GM12878 (cell line): ENCODE measurements around the gene RPLP1. TPM values are rescaled to one million over a fixed set of nuclear protein-coding genes. Genes with fewer than 3 reads are reported as not detected.
A peak's percentile ranks its signal among the peaks of the same experiment; 100 is the strongest.

Source experiments
- BHLHE40 ChIP-seq, 2 experiments: fragments of 450-650 bp in 1 of 2; IDR thresholded peaks; 2 replicates each; pipeline ENCODE4 v1.6.1; 2011 to 2017; ENCODE audit warnings: low read depth in 2 of 2, borderline replicate concordance in 1 of 2, improper control_type of control experiment in 1 of 2, low read length in 1 of 2, mild to moderate bottlenecking in 1 of 2
- BMI1 ChIP-seq: fragments of 450-650 bp; IDR thresholded peaks from 2 replicates; pipeline ENCODE4 v1.6.1; 2016; ENCODE audit warnings: mild to moderate bottlenecking, moderate library complexity, borderline replicate concordance
- CREM ChIP-seq: IDR thresholded peaks from 2 replicates; pipeline ENCODE4 v1.6.1; 2014; ENCODE audit warnings: antibody characterized with exemption, low read depth
- FOXM1 ChIP-seq: IDR thresholded peaks from 2 replicates; pipeline ENCODE4 v1.6.1; 2012; ENCODE audit warnings: low read depth, mild to moderate bottlenecking, inconsistent platforms, low read length, moderate library complexity
- JUNB ChIP-seq: IDR thresholded peaks from 2 replicates; pipeline ENCODE4 v1.6.1; 2016; ENCODE audit warnings: antibody characterized with exemption, mild to moderate bottlenecking
- MTA3 ChIP-seq: IDR thresholded peaks from 2 replicates; pipeline ENCODE4 v1.6.1; 2012; ENCODE audit warnings: low read length, inconsistent platforms, borderline replicate concordance
- NFYB ChIP-seq: IDR thresholded peaks from 2 replicates; pipeline ENCODE4 v1.6.1; 2011; ENCODE audit warnings: low read depth, mild to moderate bottlenecking, low read length, improper control_type of control experiment, moderate library complexity; ENCODE audit not compliant: insufficient read depth
- NR2C2 ChIP-seq: IDR thresholded peaks from 2 replicates; pipeline ENCODE4 v1.6.1; 2011; ENCODE audit warnings: borderline replicate concordance, low read depth; ENCODE audit not compliant: control insufficient read depth, insufficient read length
- RAD21 ChIP-seq: IDR thresholded peaks from 2 replicates; pipeline ENCODE4 v1.6.1; 2011; ENCODE audit warnings: mild to moderate bottlenecking, low read depth, low read length, moderate library complexity; ENCODE audit not compliant: insufficient read depth
- RB1 ChIP-seq: fragments of 450-650 bp; formaldehyde crosslinking; IDR thresholded peaks from 2 replicates; pipeline ENCODE4 v1.6.1; 2017; ENCODE audit warnings: mild to moderate bottlenecking, borderline replicate concordance
- RCOR1 ChIP-seq: conservative IDR thresholded peaks from 2 replicates; pipeline ENCODE4 v1.6.1; 2012; ENCODE audit warnings: low read depth, low read length, improper control_type of control experiment
- RELA ChIP-seq: fragments of 450-650 bp; IDR thresholded peaks from 2 replicates; pipeline ENCODE4 v1.8.0; 2014; ENCODE audit warnings: borderline replicate concordance; ENCODE audit not compliant: partially characterized antibody
- SMARCA5 ChIP-seq: fragments of 450-650 bp; IDR thresholded peaks from 2 replicates; pipeline ENCODE4 v1.6.1; 2017; ENCODE audit warnings: mild to moderate bottlenecking
- ZBED1 ChIP-seq: IDR thresholded peaks from 2 replicates; pipeline ENCODE4 v1.6.1; 2016; ENCODE audit warnings: borderline replicate concordance
- polyA plus RNA-seq, 11 experiments: library from polyadenylated mRNA; depleted of rRNA in 4 of 11; unstranded in 6 of 11; stranded (reverse) in 5 of 11; fragments of >200 nt; fragmentation: Nextera tagmentation in 4 of 11; fragmentation: Illumina TruSeq in 1 of 11; extraction: Ambion mirVana in 4 of 11; extraction: Trizol in 1 of 11; gene quantifications; 1 replicate in 1 of 11; 2 replicates in 10 of 11; pipeline versions ENCODE4 v1.2.1 to v1.2.3, GENCODE V29; 2011 to 2016; ENCODE audit warnings: inconsistent platforms in 2 of 11, missing spikeins in 2 of 11, low read depth in 1 of 11
- total RNA-seq, 4 experiments: library from RNA; depleted of rRNA in 3 of 4; stranded (reverse); fragments of >200 nt in 3 of 4; fragmentation: Illumina TruSeq in 1 of 4; extraction: Trizol in 1 of 4; gene quantifications; 2 replicates each; pipeline versions ENCODE4 v1.2.1 to v1.2.3, GENCODE V29; 2013 to 2021
- TF ChIP-seq, protein P1 (sequence below): fragments of 450-650 bp; IDR thresholded peaks from 2 replicates; pipeline ENCODE4 v1.6.1; 2017; ENCODE audit warnings: mild to moderate bottlenecking
- TF ChIP-seq, protein P2 (sequence below): fragments of 450-650 bp; IDR thresholded peaks from 2 replicates; pipeline ENCODE4 v1.6.1; 2014; ENCODE audit warnings: mild to moderate bottlenecking
- TF ChIP-seq, protein P3 (sequence below), 3 experiments: IDR thresholded peaks in 2 of 3; conservative IDR thresholded peaks in 1 of 3; 2 replicates each; pipeline ENCODE4 v1.5.1; 2011; ENCODE audit warnings: low read depth in 3 of 3, low read length in 3 of 3, mild to moderate bottlenecking in 3 of 3, control low read depth in 2 of 3, moderate library complexity in 2 of 3, inconsistent platforms in 1 of 3, mixed read lengths in 1 of 3; ENCODE audit not compliant: control insufficient read depth in 2 of 3, insufficient read depth in 1 of 3; ENCODE audit errors: extremely low read depth in 1 of 3
- TF ChIP-seq, protein P4 (sequence below): IDR thresholded peaks from 2 replicates; pipeline ENCODE4 v1.6.1; 2011; ENCODE audit warnings: mild to moderate bottlenecking, low read depth, low read length, moderate library complexity; ENCODE audit not compliant: insufficient replicate concordance
- TF ChIP-seq, protein P5 (sequence below): fragments of 450-650 bp; IDR thresholded peaks from 2 replicates; pipeline ENCODE4 v1.6.1; 2017; ENCODE audit warnings: mild to moderate bottlenecking, moderate library complexity

Gene RPLP1
- total and polyA plus RNA-seq, 10 of the 15 experiments (the other 5 are each of a cell fraction or from before 2014, with no cell fraction given) = 217 to 3,098 (median 1,664) TPM

DNA sequence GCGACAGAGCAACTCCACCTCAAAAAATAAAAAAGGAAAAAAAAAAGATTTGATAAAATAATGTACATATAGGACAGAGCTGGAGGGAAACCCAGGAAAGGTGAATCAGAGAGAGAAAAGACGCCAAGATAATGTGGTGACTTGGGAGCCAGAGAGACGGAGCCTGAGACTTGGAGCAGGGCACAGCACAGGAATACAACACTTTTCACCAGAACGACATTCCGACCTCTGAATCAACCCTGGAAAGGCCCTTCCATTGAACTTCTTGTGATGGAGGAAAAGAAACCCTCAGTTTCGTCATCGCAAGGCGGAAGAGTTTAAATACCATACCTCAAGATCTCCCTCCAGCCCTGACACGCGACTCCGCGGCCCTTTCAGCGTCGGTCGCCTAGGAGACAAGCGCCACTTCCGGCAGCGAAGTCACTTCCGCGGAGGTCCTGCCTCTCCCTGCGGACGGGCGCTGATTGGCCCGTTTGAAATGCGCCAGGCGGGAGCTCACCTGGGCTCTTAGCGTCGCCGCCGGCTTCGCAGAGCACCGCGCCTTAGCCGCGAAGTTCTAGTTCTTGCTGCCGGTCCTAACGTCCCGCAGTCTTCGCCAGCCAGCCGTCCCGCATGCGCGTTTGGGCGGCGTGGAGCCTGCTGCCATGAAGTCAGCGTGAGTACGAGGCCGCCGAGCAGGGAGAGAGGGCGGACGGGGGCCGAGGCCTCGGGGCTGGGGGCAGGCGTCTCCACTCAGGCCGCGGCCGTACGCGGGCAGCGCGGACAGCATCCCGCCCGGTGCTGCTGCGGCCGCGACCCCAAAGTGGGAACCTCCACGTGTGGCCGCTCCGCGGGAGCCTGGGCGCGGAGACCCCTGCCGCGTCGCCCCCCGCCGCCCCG, 38.6 kb upstream of the RPLP1 start, which contains the start of gene KIF23 (continued):
- TF ChIP-seq RELA (peak; percentile 43), NFYB (peak; percentile 92), ZBED1 (no peak), RAD21 (no peak), BHLHE40 (IDR thresholded peaks at IDR 0.05; ENCODE audit: borderline replicate concordance in 1 of 2, low read depth in 2 of 2, low read length in 1 of 2) (peak; percentile 94), BMI1 (peak; percentile 94), RCOR1 (0 out of 2 replicates have a peak, but pooled peaks have one; percentile 30), CREM (peak; percentile 89), NR2C2 (no peak), SMARCA5 (no peak), JUNB (no peak), FOXM1 (peak; percentile 93), RB1 (no peak), MTA3 (no peak)
- TF ChIP-seq, protein P1, sequence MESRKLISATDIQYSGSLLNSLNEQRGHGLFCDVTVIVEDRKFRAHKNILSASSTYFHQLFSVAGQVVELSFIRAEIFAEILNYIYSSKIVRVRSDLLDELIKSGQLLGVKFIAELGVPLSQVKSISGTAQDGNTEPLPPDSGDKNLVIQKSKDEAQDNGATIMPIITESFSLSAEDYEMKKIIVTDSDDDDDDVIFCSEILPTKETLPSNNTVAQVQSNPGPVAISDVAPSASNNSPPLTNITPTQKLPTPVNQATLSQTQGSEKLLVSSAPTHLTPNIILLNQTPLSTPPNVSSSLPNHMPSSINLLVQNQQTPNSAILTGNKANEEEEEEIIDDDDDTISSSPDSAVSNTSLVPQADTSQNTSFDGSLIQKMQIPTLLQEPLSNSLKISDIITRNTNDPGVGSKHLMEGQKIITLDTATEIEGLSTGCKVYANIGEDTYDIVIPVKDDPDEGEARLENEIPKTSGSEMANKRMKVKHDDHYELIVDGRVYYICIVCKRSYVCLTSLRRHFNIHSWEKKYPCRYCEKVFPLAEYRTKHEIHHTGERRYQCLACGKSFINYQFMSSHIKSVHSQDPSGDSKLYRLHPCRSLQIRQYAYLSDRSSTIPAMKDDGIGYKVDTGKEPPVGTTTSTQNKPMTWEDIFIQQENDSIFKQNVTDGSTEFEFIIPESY = no peak
- TF ChIP-seq, protein P2, sequence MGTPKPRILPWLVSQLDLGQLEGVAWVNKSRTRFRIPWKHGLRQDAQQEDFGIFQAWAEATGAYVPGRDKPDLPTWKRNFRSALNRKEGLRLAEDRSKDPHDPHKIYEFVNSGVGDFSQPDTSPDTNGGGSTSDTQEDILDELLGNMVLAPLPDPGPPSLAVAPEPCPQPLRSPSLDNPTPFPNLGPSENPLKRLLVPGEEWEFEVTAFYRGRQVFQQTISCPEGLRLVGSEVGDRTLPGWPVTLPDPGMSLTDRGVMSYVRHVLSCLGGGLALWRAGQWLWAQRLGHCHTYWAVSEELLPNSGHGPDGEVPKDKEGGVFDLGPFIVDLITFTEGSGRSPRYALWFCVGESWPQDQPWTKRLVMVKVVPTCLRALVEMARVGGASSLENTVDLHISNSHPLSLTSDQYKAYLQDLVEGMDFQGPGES = no peak
- TF ChIP-seq, protein P3, sequence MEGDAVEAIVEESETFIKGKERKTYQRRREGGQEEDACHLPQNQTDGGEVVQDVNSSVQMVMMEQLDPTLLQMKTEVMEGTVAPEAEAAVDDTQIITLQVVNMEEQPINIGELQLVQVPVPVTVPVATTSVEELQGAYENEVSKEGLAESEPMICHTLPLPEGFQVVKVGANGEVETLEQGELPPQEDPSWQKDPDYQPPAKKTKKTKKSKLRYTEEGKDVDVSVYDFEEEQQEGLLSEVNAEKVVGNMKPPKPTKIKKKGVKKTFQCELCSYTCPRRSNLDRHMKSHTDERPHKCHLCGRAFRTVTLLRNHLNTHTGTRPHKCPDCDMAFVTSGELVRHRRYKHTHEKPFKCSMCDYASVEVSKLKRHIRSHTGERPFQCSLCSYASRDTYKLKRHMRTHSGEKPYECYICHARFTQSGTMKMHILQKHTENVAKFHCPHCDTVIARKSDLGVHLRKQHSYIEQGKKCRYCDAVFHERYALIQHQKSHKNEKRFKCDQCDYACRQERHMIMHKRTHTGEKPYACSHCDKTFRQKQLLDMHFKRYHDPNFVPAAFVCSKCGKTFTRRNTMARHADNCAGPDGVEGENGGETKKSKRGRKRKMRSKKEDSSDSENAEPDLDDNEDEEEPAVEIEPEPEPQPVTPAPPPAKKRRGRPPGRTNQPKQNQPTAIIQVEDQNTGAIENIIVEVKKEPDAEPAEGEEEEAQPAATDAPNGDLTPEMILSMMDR (IDR thresholded peaks at IDR 0.05 in 2 of 3, conservative IDR thresholded peaks at IDR 0.05 in 1 of 3; ENCODE audit: control insufficient read depth in 2 of 3, extremely low read depth in 1 of 3, insufficient read depth in 1 of 3, low read depth in 3 of 3, low read length in 3 of 3) = no peak
- TF ChIP-seq, protein P4, sequence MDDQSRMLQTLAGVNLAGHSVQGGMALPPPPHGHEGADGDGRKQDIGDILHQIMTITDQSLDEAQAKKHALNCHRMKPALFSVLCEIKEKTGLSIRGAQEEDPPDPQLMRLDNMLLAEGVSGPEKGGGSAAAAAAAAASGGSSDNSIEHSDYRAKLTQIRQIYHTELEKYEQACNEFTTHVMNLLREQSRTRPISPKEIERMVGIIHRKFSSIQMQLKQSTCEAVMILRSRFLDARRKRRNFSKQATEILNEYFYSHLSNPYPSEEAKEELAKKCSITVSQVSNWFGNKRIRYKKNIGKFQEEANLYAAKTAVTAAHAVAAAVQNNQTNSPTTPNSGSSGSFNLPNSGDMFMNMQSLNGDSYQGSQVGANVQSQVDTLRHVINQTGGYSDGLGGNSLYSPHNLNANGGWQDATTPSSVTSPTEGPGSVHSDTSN = no peak
- TF ChIP-seq, protein P5, sequence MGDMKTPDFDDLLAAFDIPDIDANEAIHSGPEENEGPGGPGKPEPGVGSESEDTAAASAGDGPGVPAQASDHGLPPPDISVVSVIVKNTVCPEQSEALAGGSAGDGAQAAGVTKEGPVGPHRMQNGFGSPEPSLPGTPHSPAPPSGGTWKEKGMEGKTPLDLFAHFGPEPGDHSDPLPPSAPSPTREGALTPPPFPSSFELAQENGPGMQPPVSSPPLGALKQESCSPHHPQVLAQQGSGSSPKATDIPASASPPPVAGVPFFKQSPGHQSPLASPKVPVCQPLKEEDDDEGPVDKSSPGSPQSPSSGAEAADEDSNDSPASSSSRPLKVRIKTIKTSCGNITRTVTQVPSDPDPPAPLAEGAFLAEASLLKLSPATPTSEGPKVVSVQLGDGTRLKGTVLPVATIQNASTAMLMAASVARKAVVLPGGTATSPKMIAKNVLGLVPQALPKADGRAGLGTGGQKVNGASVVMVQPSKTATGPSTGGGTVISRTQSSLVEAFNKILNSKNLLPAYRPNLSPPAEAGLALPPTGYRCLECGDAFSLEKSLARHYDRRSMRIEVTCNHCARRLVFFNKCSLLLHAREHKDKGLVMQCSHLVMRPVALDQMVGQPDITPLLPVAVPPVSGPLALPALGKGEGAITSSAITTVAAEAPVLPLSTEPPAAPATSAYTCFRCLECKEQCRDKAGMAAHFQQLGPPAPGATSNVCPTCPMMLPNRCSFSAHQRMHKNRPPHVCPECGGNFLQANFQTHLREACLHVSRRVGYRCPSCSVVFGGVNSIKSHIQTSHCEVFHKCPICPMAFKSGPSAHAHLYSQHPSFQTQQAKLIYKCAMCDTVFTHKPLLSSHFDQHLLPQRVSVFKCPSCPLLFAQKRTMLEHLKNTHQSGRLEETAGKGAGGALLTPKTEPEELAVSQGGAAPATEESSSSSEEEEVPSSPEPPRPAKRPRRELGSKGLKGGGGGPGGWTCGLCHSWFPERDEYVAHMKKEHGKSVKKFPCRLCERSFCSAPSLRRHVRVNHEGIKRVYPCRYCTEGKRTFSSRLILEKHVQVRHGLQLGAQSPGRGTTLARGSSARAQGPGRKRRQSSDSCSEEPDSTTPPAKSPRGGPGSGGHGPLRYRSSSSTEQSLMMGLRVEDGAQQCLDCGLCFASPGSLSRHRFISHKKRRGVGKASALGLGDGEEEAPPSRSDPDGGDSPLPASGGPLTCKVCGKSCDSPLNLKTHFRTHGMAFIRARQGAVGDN = no peak
